GM21619 (cell line): Measurements from ENCODE around the gene FIZ1.
A peak's percentile ranks its signal among the peaks of the same experiment; 100 is the strongest.

ENCODE experiments used
- ATAC-seq: cut with Tn5 transposase; IDR thresholded peaks from one replicate; pipeline ENCODE4 v1.9.1; 2021; ENCODE audit not compliant: unreplicated experiment

The FIZ1 gene

GRCh38 chr19:55599468-55599841 lies at the start of gene FIZ1:
Gene FIZ1, minus strand, starts transcription at chr19:55599517. Its CDS starts 1,652 bp downstream, at chr19:55597865.
- ATAC-seq = peak; percentile 45

- ATAC-seq = no peak
Measured at GRCh38 chr19:55648585-55649267, 49.4 kb upstream of the FIZ1 start.

GRCh38 chr19:55647732-55648584 lies 48.6 kb upstream of the FIZ1 start, which contains the start of gene CCDC106:
Gene CCDC106, plus strand, starts transcription at chr19:55648212. Its CDS starts 835 bp downstream, at chr19:55649047.
- no peak for ATAC-seq

GRCh38 chr19:55646889-55647731 lies 47.8 kb upstream of the FIZ1 start:
- no peak for ATAC-seq

GRCh38 chr19:55645512-55645881 lies 46.2 kb upstream of the FIZ1 start:
- no peak for ATAC-seq

GRCh38 chr19:55644842-55645511 lies 45.7 kb upstream of the FIZ1 start:
- ATAC-seq = no peak

- no peak for ATAC-seq
Measured at GRCh38 chr19:55644191-55644833, 45.0 kb upstream of the FIZ1 start.

GRCh38 chr19:55643887-55644176 lies 44.5 kb upstream of the FIZ1 start:
- no peak for ATAC-seq

- ATAC-seq = no peak
Measured at GRCh38 chr19:55643003-55643886, 43.9 kb upstream of the FIZ1 start, which contains the start of gene ZNF581. Gene ZNF581, plus strand, starts transcription at chr19:55643649. Its CDS starts 923 bp downstream, at chr19:55644572.

- ATAC-seq = no peak
Measured at GRCh38 chr19:55642153-55643002, 43.1 kb upstream of the FIZ1 start.

- no peak for ATAC-seq
Measured at GRCh38 chr19:55641426-55642152, 42.3 kb upstream of the FIZ1 start.

- no peak for ATAC-seq
Measured at GRCh38 chr19:55640577-55641425, 41.5 kb upstream of the FIZ1 start, which contains the start of gene ZNF580. Gene ZNF580, plus strand, starts transcription at chr19:55641002. Its CDS starts 1,507 bp downstream, at chr19:55642509.

- ATAC-seq = no peak
Measured at GRCh38 chr19:55640043-55640576, 40.8 kb upstream of the FIZ1 start.

GRCh38 chr19:55638864-55639359 lies 39.6 kb upstream of the FIZ1 start:
- no peak for ATAC-seq

- no peak for ATAC-seq
Measured at GRCh38 chr19:55637534-55637933, 38.2 kb upstream of the FIZ1 start.

- no peak for ATAC-seq
Measured at GRCh38 chr19:55636723-55637122, 37.4 kb upstream of the FIZ1 start.
